ENCODE results near the gene PNP. TPM values are rescaled to one million over a fixed set of nuclear protein-coding genes. Genes with fewer than 3 reads are reported as not detected.
"Not testable (repeated sequence)": the region's sequence is repeated elsewhere in the genome, so short reads cannot be mapped to it uniquely, and the experiment has no call there.

The PNP gene
- 13.7 TPM for total RNA-seq (ENCODE audit: insufficient read depth, low replicate concordance)

GRCh38 chr14:20469242-20469889, at the start of gene PNP:
Gene PNP, plus strand, starts transcription at chr14:20469406. Its CDS starts 119 bp downstream, at chr14:20469525.
- DNase-seq (ENCODE audit: low spot score), result peak; percentile 87

GRCh38 chr14:20419419-20419818, 49.8 kb upstream of the PNP start:
- no peak for DNase-seq (ENCODE audit: low spot score)

- DNase-seq (ENCODE audit: low spot score), result no peak
These were observed 47.9 kb upstream of the PNP start for GRCh38 chr14:20421267-20421666.

GRCh38 chr14:20422886-20423285, 46.3 kb upstream of the PNP start:
- DNase-seq (ENCODE audit: low spot score), result no peak

- DNase-seq (ENCODE audit: low spot score), result no peak
These were observed 44.4 kb upstream of the PNP start for GRCh38 chr14:20424851-20425250.

- DNase-seq (ENCODE audit: low spot score), result peak; percentile 37
These were observed 41.8 kb upstream of the PNP start for GRCh38 chr14:20427231-20428009.

- DNase-seq (ENCODE audit: low spot score), result no peak
These were observed 41.2 kb upstream of the PNP start for GRCh38 chr14:20428010-20428365.

GRCh38 chr14:20428802-20429201, 40.4 kb upstream of the PNP start:
- no peak for DNase-seq (ENCODE audit: low spot score)

- no peak for DNase-seq (ENCODE audit: low spot score)
These were observed 39.2 kb upstream of the PNP start for GRCh38 chr14:20429801-20430669.

GRCh38 chr14:20434701-20435581, 34.3 kb upstream of the PNP start:
- no peak for DNase-seq (ENCODE audit: low spot score)

- DNase-seq (ENCODE audit: low spot score), result no peak
These were observed 33.4 kb upstream of the PNP start, which contains the start of gene KLHL33 for GRCh38 chr14:20435582-20436362. Gene KLHL33, minus strand, starts transcription at chr14:20436166. Its CDS starts 355 bp downstream, at chr14:20435811.

- no peak for DNase-seq (ENCODE audit: low spot score)
These were observed 32.8 kb upstream of the PNP start for GRCh38 chr14:20436363-20436755.

GRCh38 chr14:20438664-20439063, 30.5 kb upstream of the PNP start:
- DNase-seq (ENCODE audit: low spot score), result no peak

GRCh38 chr14:20440465-20440864, 28.7 kb upstream of the PNP start:
- no peak for DNase-seq (ENCODE audit: low spot score)

- DNase-seq (ENCODE audit: low spot score), result no peak
These were observed 28.3 kb upstream of the PNP start for GRCh38 chr14:20440882-20441281.

- no peak for DNase-seq (ENCODE audit: low spot score)
These were observed 27.7 kb upstream of the PNP start for GRCh38 chr14:20441461-20441860.

- not testable (repeated sequence) for DNase-seq (ENCODE audit: low spot score)
These were observed 25.6 kb upstream of the PNP start for GRCh38 chr14:20443650-20444049.

GRCh38 chr14:20446889-20447288, 22.3 kb upstream of the PNP start:
- DNase-seq (ENCODE audit: low spot score), result no peak

- DNase-seq (ENCODE audit: low spot score), result not testable (repeated sequence)
These were observed 16.4 kb upstream of the PNP start for GRCh38 chr14:20452831-20453230.

Data from umbilical cord (tissue), 2 donors.